Measurements from ENCODE around the gene ACOT6.
"Not testable (repeated sequence)": the region's sequence is repeated elsewhere in the genome, so short reads cannot be mapped to it uniquely, and the experiment has no call there.

DNA sequence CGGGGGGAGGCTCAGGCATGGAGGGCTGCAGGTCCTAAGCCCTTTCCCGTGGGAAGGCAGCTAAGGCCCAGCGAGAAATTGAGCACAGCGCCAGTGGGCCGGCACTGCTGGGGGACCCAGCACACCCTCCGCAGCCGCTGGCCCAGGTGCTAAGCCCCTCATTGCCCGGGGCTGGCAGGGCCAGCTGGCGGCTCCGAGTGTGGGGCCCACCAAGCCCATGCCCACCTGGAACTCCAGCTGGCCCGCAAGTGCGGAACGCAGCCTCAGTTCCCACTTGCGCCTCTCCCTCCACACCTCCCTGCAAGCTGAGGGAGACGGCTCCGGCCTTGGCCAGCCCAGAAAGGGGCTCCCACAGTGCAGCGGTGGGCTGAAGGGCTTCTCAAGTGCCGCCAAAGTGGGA, 45.9 kb upstream of the ACOT6 start:
- TF ChIP-seq, protein P1, sequence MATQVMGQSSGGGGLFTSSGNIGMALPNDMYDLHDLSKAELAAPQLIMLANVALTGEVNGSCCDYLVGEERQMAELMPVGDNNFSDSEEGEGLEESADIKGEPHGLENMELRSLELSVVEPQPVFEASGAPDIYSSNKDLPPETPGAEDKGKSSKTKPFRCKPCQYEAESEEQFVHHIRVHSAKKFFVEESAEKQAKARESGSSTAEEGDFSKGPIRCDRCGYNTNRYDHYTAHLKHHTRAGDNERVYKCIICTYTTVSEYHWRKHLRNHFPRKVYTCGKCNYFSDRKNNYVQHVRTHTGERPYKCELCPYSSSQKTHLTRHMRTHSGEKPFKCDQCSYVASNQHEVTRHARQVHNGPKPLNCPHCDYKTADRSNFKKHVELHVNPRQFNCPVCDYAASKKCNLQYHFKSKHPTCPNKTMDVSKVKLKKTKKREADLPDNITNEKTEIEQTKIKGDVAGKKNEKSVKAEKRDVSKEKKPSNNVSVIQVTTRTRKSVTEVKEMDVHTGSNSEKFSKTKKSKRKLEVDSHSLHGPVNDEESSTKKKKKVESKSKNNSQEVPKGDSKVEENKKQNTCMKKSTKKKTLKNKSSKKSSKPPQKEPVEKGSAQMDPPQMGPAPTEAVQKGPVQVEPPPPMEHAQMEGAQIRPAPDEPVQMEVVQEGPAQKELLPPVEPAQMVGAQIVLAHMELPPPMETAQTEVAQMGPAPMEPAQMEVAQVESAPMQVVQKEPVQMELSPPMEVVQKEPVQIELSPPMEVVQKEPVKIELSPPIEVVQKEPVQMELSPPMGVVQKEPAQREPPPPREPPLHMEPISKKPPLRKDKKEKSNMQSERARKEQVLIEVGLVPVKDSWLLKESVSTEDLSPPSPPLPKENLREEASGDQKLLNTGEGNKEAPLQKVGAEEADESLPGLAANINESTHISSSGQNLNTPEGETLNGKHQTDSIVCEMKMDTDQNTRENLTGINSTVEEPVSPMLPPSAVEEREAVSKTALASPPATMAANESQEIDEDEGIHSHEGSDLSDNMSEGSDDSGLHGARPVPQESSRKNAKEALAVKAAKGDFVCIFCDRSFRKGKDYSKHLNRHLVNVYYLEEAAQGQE (tag by site-specific recombination; IDR thresholded peaks at IDR 0.05), result not testable (repeated sequence)
- TF ChIP-seq IKZF3, CTCF, YY1 (tag by site-specific recombination; IDR thresholded peaks at IDR 0.05): not testable (repeated sequence)
